ENCODE results near the gene MAMDC4.
"Not testable (repeated sequence)": the region's sequence is repeated elsewhere in the genome, so short reads cannot be mapped to it uniquely, and the experiment has no call there.

The MAMDC4 gene

GRCh38 chr9:136825295-136826187 lies 26.6 kb upstream of the MAMDC4 start:
- no peak for DNase-seq

GRCh38 chr9:136826188-136826541 lies 26.0 kb upstream of the MAMDC4 start:
- DNase-seq, result no peak

DNA sequence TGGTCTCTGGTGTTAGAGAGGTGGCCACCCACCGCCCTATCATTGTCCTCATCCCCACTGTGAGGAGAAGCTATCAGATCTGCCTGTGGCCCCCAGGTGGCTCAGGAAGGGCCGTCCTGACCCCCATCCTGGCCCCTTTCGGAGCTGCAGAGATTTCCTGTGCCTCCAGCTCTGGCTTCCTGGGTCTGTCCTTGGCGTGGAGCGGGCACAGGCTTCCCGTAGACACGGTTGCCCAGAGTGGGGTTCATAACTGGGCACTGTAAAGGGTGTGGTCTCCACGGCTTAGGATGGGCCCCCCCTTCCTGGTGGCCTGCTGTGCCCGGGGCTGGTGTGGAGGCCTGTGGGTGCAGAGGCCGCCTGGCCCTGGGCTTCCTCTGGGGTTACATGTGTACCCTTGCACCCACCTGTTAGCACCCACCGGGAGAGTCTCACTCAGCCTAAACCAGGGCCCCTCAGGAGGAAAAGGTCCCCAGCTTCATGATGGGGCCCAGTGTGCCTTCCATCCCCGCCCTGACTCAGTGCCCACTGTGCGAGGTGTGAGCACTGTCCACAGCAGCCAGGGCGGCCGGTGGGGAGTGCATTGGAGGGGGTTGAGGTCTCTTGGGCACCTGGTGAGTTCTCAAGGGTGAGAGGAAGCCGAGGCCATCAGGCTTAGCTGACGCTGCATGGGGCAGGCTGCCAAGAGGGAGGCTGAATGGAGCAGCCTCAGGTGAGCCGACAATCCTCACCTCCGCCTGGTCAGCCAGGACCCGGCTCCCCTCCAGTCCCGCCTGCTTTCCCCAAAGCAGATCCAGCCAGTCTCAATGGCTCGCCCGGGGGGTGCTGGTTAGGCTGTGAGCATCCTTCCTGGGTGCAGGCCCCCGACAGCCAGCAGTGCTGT lies 25.2 kb upstream of the MAMDC4 start:
- no peak for DNase-seq

GRCh38 chr9:136827794-136828473 lies 24.2 kb upstream of the MAMDC4 start:
- DNase-seq, result no peak

- DNase-seq, result no peak
Measured at GRCh38 chr9:136828474-136829140, 23.5 kb upstream of the MAMDC4 start.

DNA sequence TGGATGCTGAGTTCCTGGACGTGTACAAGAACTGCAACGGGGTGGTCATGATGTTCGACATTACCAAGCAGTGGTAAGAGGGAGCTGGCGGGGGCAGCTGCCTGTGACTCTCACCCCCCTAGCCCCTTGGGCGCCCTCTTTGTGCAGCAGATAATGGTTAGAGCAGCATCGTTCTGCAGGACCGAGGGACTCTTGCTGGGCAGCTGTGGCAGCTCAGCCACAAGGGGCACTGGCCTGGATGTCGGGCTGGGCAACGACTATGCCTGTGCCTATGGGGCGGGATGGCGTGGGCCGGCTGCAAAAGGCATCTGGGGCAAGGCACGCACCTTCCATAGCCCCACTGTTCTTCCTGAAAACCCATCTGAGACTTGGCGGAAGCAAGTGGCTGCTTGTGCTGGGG lies 22.7 kb upstream of the MAMDC4 start:
- no peak for DNase-seq

DNA sequence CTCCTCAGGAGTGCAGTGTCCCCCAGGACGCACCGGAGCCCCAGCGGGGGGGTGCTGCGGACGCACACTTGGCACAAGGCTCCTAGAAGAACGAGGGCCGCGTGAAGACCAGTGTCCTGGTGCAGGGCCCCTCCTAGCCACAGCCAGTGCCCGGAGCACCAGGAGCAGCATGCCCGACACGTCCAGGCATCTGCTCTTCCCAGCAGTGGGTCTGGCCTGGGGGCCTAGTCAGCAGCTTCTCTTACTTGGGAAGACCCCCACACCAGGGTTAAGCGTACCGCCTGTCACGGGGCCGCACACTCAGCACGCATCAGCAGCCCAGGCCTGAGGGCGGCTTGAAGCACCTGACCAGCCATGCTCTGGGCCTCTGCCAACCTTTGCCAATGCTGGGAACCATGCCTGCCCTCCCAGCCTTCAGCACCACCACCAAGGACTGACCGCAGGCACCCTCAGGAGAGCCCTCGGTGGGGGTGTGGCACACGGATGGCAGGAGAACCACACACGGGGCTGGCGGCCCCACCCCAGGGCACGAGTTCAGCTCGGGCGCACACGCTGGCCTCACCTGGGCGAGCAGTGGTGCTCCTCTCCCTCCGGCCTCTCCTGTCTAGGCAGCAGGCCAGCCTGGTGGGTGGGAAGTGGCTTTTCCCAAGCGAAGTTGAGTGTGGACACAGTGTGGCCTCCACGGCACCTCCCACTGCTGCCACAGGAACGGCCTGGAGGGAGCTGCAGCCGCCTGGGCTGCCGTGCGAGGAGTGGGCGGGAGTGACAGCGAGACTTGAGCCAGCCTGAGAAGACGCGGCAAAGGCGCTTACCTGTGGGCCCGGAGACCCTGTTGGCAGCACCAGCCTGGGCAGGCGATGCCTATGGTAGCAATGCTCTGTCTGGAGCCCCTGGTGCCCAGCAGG lies 21.9 kb upstream of the MAMDC4 start:
- no peak for DNase-seq

- DNase-seq, result no peak
Measured at GRCh38 chr9:136831002-136831719, 21.0 kb upstream of the MAMDC4 start.

DNA sequence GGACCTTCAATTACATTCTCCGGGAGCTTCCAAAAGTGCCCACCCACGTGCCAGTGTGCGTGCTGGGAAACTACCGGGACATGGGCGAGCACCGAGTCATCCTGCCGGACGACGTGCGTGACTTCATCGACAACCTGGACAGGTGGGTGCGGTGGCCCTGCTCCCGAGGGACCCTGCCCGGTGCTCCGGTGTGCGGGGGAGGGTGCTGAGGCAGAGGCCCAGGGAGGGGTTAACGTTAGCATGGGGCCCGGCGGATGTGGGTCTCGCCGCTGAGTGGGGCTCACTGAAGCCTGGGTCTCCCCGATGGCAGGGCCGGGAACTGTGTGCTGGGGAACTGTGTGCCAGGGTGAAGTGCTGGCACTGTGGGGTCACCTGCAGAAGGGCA lies 20.4 kb upstream of the MAMDC4 start:
- DNase-seq, result no peak

DNA sequence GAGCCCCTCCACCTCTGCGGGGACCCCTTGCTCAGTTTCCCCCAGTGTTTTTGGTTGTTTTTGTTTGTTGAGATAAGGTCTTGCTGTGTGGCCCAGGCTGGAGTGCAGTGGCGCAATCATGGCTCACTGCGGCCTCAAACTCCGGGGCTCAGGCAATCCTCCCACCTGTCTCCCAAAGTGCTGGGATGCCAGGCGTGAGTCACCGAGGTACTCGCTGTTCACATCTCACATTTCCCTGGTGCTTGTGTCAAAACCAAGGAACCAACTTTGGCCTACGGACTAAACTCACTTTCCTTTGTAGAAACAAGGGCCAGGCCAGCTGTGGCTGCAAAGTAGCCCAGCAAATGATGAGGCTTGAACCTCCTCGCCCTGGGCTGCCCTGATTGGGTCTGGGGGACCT lies 19.6 kb upstream of the MAMDC4 start:
- no peak for DNase-seq

- not testable (repeated sequence) for DNase-seq
Measured at GRCh38 chr9:136833381-136834048, 18.6 kb upstream of the MAMDC4 start.

DNA sequence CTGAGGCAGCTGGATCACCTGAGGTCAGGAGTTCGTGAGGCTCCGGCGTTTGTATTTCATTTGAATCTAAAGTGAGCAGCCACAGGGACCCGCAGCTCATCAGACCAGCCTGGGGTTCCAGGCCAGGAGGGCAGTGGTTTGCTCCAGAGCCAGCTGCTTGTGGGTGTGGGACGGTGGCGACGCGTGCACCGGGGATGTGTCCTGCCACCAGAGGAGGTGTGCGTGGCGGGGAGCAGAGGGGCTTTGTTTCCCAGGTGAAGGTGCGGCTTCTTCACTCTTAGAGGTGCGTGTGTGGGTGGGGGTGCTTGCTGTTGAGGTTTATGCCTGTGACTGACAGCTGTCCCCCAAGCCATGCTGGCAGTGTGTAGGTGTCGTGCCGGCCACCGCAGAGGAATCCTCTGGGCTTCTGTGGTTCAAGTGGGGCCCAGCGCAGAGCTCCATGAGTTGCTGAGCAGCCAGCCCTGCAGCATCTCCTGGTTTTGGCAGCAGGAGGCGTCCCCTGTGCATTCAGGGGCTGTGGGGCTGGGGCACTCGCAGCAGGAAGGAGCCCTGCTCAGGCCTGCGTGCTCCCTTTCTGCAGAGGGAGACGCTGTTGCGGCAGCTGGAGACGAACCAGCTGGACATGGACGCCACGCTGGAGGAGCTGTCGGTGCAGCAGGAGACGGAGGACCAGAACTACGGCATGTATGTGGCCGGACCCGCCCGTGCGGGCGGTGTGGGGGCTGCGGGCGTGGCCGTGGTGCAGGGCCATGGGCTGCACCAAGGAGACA lies 16.8 kb upstream of the MAMDC4 start:
- no peak for DNase-seq

GRCh38 chr9:136835932-136836904 lies 15.9 kb upstream of the MAMDC4 start:
- DNase-seq, result no peak

GRCh38 chr9:136837146-136837855 lies 14.8 kb upstream of the MAMDC4 start:
- no peak for DNase-seq

GRCh38 chr9:136837856-136838277 lies 14.3 kb upstream of the MAMDC4 start:
- not testable (repeated sequence) for DNase-seq

DNA sequence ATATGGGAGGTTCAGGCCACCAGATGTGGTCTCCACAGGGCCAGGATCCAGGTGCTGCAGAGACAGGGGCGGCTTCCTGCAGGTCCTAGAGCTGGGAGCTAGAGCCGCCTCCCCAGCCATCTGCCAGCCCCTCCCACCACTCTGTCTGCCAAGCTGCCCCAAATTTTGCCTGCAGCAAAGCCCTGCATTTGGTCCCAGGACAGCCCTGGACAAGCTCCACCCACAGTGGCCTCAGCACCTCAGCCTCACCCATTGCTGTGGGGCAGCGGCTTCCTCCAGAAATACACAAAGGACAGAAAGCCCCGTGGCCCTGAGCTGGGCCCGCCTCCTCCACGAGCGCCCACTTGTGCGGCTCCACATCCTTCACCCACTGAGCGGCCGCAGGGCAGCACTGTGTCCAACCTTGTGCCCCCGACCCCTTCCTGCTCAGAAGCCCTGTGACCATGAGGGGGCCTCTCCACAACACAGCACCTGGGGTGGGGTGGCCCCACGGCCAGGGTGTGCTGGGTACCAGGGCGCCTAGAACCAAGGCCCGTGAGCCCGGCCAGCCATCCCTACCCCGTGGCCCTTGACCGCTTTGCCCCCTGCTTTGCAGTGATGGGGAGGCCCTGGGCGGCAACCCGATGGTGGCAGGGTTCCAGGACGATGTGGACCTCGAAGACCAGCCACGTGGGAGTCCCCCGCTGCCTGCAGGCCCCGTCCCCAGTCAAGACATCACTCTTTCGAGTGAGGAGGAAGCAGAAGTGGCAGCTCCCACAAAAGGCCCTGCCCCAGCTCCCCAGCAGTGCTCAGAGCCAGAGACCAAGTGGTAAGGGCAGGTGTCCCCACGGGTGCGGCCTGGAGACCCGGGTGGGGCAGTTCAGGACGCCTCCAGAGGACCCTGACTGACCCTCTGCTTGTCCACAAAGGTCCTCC lies 13.6 kb upstream of the MAMDC4 start:
- no peak for DNase-seq
